Astrocyte (in vitro differentiated cells and primary cell): ENCODE data around the gene U2AF1L4. TPM values are rescaled to one million over a fixed set of nuclear protein-coding genes. Genes with fewer than 3 reads are reported as not detected.

Source experiments
- DNase-seq: peaks from one replicate; pipeline ENCODE4 v3.0.0-alpha.2; 2010; ENCODE audit warnings: low read depth
- FAIRE-seq: peaks from 2 replicates; lab custom pipeline; 2011; peaks lifted over from hg19 to GRCh38; lab: Jason Lieb, UNC
- H2AFZ ChIP-seq: 2 replicates; pipeline ENCODE4 v1.6.0; 2012; ENCODE audit warnings: low read depth, low read length, inconsistent platforms
- H3K27ac ChIP-seq: 2 replicates; pipeline ENCODE4 v1.5.1; 2011; ENCODE audit warnings: low read depth, low read length, inconsistent platforms
- H3K27me3 ChIP-seq: 2 replicates; pipeline ENCODE4 v1.6.0; 2011; ENCODE audit warnings: low read length, inconsistent platforms; ENCODE audit not compliant: insufficient read depth
- H3K36me3 ChIP-seq: 2 replicates; pipeline ENCODE4 v1.5.1; 2011; ENCODE audit warnings: low read length, inconsistent platforms; ENCODE audit not compliant: insufficient read depth
- H3K4me1 ChIP-seq: 2 replicates; pipeline ENCODE4 v1.5.1; 2011; ENCODE audit warnings: low read length, inconsistent platforms; ENCODE audit not compliant: insufficient read depth
- H3K4me2 ChIP-seq: 2 replicates; pipeline ENCODE4 v1.6.0; 2012; ENCODE audit warnings: low read length, inconsistent platforms
- H3K4me3 ChIP-seq: 2 replicates; pipeline ENCODE4 v1.5.1; 2011; ENCODE audit warnings: low read depth, mild to moderate bottlenecking, low read length, inconsistent platforms; ENCODE audit not compliant: insufficient read depth
- H3K79me2 ChIP-seq: 2 replicates; pipeline ENCODE4 v1.6.0; 2012; ENCODE audit warnings: mild to moderate bottlenecking, low read length, inconsistent platforms; ENCODE audit not compliant: insufficient read depth
- H3K9ac ChIP-seq: 2 replicates; pipeline ENCODE4 v1.6.0; 2012; ENCODE audit warnings: mild to moderate bottlenecking, low read length, inconsistent platforms
- H3K9me3 ChIP-seq: 2 replicates; pipeline ENCODE4 v1.5.1; 2012; ENCODE audit warnings: low read depth, mild to moderate bottlenecking, low read length, inconsistent platforms; ENCODE audit not compliant: insufficient read depth
- H4K20me1 ChIP-seq: 2 replicates; pipeline ENCODE4 v1.6.0; 2012; ENCODE audit warnings: low read length, inconsistent platforms; ENCODE audit not compliant: insufficient read depth
- H3K27ac Mint-ChIP-seq: one replicate; pipeline ENCODE4 v1.8.0; 2021; ENCODE audit warnings: mild to moderate bottlenecking, mixed read lengths; ENCODE audit not compliant: unreplicated experiment
- H3K27me3 Mint-ChIP-seq: one replicate; pipeline ENCODE4 v1.8.0; 2021; ENCODE audit warnings: low read depth, mixed read lengths; ENCODE audit not compliant: unreplicated experiment
- H3K36me3 Mint-ChIP-seq: one replicate; pipeline ENCODE4 v1.8.0; 2021; ENCODE audit warnings: low read depth, mixed read lengths; ENCODE audit not compliant: unreplicated experiment
- H3K4me1 Mint-ChIP-seq: one replicate; pipeline ENCODE4 v1.8.0; 2021; ENCODE audit warnings: low read depth, mixed read lengths; ENCODE audit not compliant: unreplicated experiment
- H3K4me3 Mint-ChIP-seq: one replicate; pipeline ENCODE4 v1.8.0; 2021; ENCODE audit warnings: mild to moderate bottlenecking, moderate library complexity, mixed read lengths; ENCODE audit not compliant: unreplicated experiment
- H3K9me3 Mint-ChIP-seq: one replicate; pipeline ENCODE4 v1.8.0; 2021; ENCODE audit warnings: mild to moderate bottlenecking, mixed read lengths; ENCODE audit not compliant: unreplicated experiment
- CTCF ChIP-seq: IDR thresholded peaks from 2 replicates; pipeline ENCODE4 v1.5.1; 2011; ENCODE audit warnings: low read depth, mild to moderate bottlenecking, inconsistent platforms, low read length, moderate library complexity; ENCODE audit not compliant: insufficient read depth
- EZH2 ChIP-seq: IDR thresholded peaks from 2 replicates; pipeline ENCODE4 v1.6.1; 2012; ENCODE audit warnings: mild to moderate bottlenecking, low read length, inconsistent platforms; ENCODE audit not compliant: insufficient read depth
- total RNA-seq: library from RNA; stranded (reverse); gene quantifications from 2 replicates; pipeline ENCODE4 v1.2.1, GENCODE V29; 2021

The U2AF1L4 gene
- total RNA-seq, 1 donor from 2014 or later, result 15.7 TPM

- Histone ChIP-seq H2AFZ (no peak overlapping the region), H3K4me2 (no peak overlapping the region), H3K27ac (no peak overlapping the region), H3K4me3 (no peak overlapping the region), H4K20me1 (peaks cover 32% of the 10 kb centered on the region), H3K36me3 (peaks cover 8% of the 10 kb centered on the region), H3K9ac (no peak overlapping the region), H3K27me3 (no peaks in the 10 kb centered on the region), H3K4me1 (peaks cover 5% of the 10 kb centered on the region), H3K79me2 (no peaks in the 10 kb centered on the region), H3K9me3 (no peaks in the 10 kb centered on the region)
- no peak overlapping the region for H3K27ac Mint-ChIP-seq
- FAIRE-seq (no peak), DNase-seq (no peak)
- H3K27me3 Mint-ChIP-seq, result no peaks in the 10 kb centered on the region
- H3K9me3 Mint-ChIP-seq, result no peaks in the 10 kb centered on the region
- H3K4me1 Mint-ChIP-seq, result no peaks in the 10 kb centered on the region
- H3K36me3 Mint-ChIP-seq, result peaks cover 16% of the 10 kb centered on the region
- no peak overlapping the region for H3K4me3 Mint-ChIP-seq
- no peak for TF ChIP-seq CTCF
- no peak for TF ChIP-seq EZH2
Observed at GRCh38 chr19:35738021-35738886, 7.0 kb downstream of the U2AF1L4 start.

GRCh38 chr19:35736913-35737886, 8.0 kb downstream of the U2AF1L4 start:
- DNase-seq (no peak), FAIRE-seq (no peak)
- Histone ChIP-seq H3K36me3 (peaks cover 8% of the 10 kb centered on the region), H3K4me1 (peaks cover 5% of the 10 kb centered on the region), H3K27ac (no peak overlapping the region), H3K4me3 (no peak overlapping the region), H3K79me2 (no peaks in the 10 kb centered on the region), H3K4me2 (no peak overlapping the region), H4K20me1 (peaks cover 32% of the 10 kb centered on the region), H3K27me3 (no peaks in the 10 kb centered on the region), H2AFZ (no peak overlapping the region), H3K9ac (no peak overlapping the region), H3K9me3 (no peaks in the 10 kb centered on the region)
- H3K4me3 Mint-ChIP-seq, result no peak overlapping the region
- H3K27me3 Mint-ChIP-seq, result no peaks in the 10 kb centered on the region
- no peaks in the 10 kb centered on the region for H3K4me1 Mint-ChIP-seq
- H3K27ac Mint-ChIP-seq, result peak overlapping the region; percentile 66
- H3K36me3 Mint-ChIP-seq, result peaks cover 16% of the 10 kb centered on the region
- H3K9me3 Mint-ChIP-seq, result no peaks in the 10 kb centered on the region
- TF ChIP-seq EZH2 (no peak), CTCF (no peak)
